GM12892 (cell line): ENCODE data around the gene CHTF8.
"Not testable (repeated sequence)": the region's sequence is repeated elsewhere in the genome, so short reads cannot be mapped to it uniquely, and the experiment has no call there.

Experiments used
- DNase-seq: peaks from one replicate; pipeline ENCODE4 v3.0.0; 2011; ENCODE audit not compliant: insufficient read length
- FAIRE-seq: peaks from 2 replicates; lab custom pipeline; 2011; peaks lifted over from hg19 to GRCh38; lab: Jason Lieb, UNC
- POLR2A ChIP-seq: IDR thresholded peaks from 2 replicates; pipeline ENCODE4 v1.6.1; 2011; ENCODE audit warnings: low read depth, low read length, control low read depth
- POLR2AphosphoS5 ChIP-seq: IDR thresholded peaks from 2 replicates; pipeline ENCODE4 v1.6.1; 2011; ENCODE audit warnings: low read depth, low read length, control low read depth
- TAF1 ChIP-seq: IDR thresholded peaks from 2 replicates; pipeline ENCODE4 v1.6.1; 2011; ENCODE audit warnings: low read depth, mild to moderate bottlenecking, control low read depth, low read length, borderline replicate concordance

The CHTF8 gene

GRCh38 chr16:69131839-69132423 lies 457 bp downstream of the CHTF8 start:
- DNase-seq (peak; percentile 89), FAIRE-seq (peak; percentile 60)
- TF ChIP-seq POLR2A (peak; percentile 15), POLR2AphosphoS5 (0 out of 2 replicates have a peak, but pooled peaks have one; percentile 17), TAF1 (no peak)

- DNase-seq (no peak), FAIRE-seq (no peak)
- TF ChIP-seq TAF1 (0 out of 2 replicates have a peak, but pooled peaks have one; percentile 7), POLR2AphosphoS5 (0 out of 2 replicates have a peak, but pooled peaks have one; percentile 44), POLR2A (peak; percentile 11; the same call in 1 of the 2 replicates)
These were observed 1.1 kb downstream of the CHTF8 start for GRCh38 chr16:69131167-69131838.

GRCh38 chr16:69130461-69130860 lies 1.9 kb downstream of the CHTF8 start:
- FAIRE-seq = no peak
- TF ChIP-seq POLR2A (peak; percentile 39; the same call in 1 of the 2 replicates), POLR2AphosphoS5 (no peak; the same call in 1 of the 2 replicates)
- no peak for DNase-seq

- no peak for TF ChIP-seq TAF1
- no peak for TF ChIP-seq POLR2A
- no peak for TF ChIP-seq POLR2AphosphoS5
- DNase-seq (no peak), FAIRE-seq (no peak)
These were observed 4.3 kb downstream of the CHTF8 start for GRCh38 chr16:69127966-69128510.

- FAIRE-seq, DNase-seq: not testable (repeated sequence)
These were observed 5.6 kb downstream of the CHTF8 start for GRCh38 chr16:69126801-69127200.

- no peak for DNase-seq
- no peak for TF ChIP-seq TAF1
- no peak for TF ChIP-seq POLR2AphosphoS5
- TF ChIP-seq POLR2A = no peak
- no peak for FAIRE-seq
These were observed 6.2 kb downstream of the CHTF8 start for GRCh38 chr16:69126221-69126620.

GRCh38 chr16:69124961-69125360 lies 7.4 kb downstream of the CHTF8 start:
- not testable (repeated sequence) for FAIRE-seq

GRCh38 chr16:69124406-69124805 lies 8.0 kb downstream of the CHTF8 start:
- not testable (repeated sequence) for FAIRE-seq, DNase-seq

More at GRCh38 chr16:69124961-69125360, 7.4 kb downstream of the CHTF8 start:
- not testable (repeated sequence) for DNase-seq

GRCh38 chr16:69123910-69124309 lies 8.5 kb downstream of the CHTF8 start:
- TF ChIP-seq TAF1 (no peak), POLR2A (no peak), POLR2AphosphoS5 (no peak)
- DNase-seq (no peak), FAIRE-seq (no peak)

GRCh38 chr16:69120096-69120664 lies 12.2 kb downstream of the CHTF8 start:
- TF ChIP-seq POLR2AphosphoS5 (no peak), POLR2A (no peak), TAF1 (no peak)
- DNase-seq (no peak), FAIRE-seq (no peak)

- no peak for FAIRE-seq
- no peak for DNase-seq
- no peak for TF ChIP-seq POLR2AphosphoS5
- no peak for TF ChIP-seq POLR2A
- no peak for TF ChIP-seq TAF1
These were observed 12.9 kb downstream of the CHTF8 start for GRCh38 chr16:69119536-69119935.

- no peak for DNase-seq
- no peak for FAIRE-seq
- no peak for TF ChIP-seq TAF1
- no peak for TF ChIP-seq POLR2AphosphoS5
- TF ChIP-seq POLR2A = no peak
These were observed 13.4 kb downstream of the CHTF8 start for GRCh38 chr16:69118994-69119393.
